ENCODE results near the gene PSMG3.

The PSMG3 gene

DNA sequence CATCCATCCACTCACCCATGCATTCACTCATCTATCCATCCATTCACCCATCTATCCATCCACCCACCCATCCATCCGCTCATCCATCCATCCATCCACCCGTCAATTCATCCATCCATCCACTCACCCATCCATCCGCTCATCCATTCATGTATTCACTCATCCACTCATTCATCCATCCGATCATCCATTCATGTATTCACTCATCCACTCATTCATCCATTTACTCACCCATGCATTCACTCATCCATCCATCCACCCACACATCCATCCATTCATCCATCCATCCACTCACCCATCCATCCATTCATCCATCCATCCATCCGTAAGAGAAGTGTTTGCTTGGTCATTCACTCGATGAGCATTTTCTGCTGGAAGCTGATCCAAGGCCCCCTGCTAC is 8.7 kb upstream of the PSMG3 start:
- no peak for DNase-seq

DNA sequence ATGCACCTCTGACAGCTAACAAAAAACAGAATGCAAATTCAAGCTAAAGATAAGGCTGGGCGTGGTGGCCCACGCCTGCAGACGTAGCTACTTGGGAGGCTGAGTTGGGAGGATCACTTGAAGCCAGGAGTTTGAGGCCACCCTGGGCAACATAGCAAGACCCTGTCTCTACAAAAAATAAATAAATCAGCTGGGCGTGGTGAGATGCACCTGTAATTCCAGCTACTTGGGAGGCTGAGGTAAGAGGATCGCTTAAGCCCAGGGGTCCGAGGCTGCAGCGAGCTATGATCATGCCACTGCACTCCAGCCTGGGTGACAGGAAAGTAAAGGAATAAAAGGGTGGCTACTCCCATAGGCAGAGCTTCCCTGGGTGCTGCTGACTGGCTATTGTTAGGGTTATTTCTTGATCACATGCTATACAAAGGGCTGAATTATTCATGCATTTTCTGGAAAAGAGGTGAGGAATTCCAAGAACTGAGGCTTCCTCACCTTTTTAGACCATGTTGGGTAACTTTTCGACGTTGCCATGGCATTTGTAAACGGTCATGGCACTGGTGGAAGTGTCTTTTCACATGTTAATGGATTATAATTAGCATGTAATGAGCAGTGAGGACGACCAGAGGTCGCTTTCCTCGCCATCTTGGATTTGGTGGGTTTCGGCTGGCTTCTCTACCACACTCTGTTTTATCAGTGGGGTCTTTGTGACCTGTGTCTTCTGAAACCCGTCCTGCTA is 6.9 kb upstream of the PSMG3 start:
- DNase-seq, result no peak

DNA sequence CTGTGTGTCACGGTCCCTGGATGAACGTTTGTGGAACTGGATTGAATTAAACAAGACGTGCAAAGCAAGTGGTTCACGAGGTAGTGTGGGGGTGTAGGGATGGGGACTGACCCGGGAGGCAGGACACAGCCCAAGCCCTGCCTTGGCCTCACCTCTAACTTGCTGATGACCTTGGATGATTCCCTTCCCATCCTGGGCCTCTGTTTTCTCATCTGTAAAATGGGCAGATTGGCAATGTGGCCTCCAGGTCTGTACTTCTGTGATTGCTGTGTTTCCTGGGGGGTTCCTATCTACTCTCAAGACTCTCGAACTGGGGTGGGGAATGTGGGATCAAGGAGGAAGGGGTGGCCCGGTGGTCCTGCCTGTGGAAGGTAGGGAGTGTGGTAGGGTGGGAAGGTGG is 6.0 kb upstream of the PSMG3 start:
- DNase-seq, result no peak

DNA sequence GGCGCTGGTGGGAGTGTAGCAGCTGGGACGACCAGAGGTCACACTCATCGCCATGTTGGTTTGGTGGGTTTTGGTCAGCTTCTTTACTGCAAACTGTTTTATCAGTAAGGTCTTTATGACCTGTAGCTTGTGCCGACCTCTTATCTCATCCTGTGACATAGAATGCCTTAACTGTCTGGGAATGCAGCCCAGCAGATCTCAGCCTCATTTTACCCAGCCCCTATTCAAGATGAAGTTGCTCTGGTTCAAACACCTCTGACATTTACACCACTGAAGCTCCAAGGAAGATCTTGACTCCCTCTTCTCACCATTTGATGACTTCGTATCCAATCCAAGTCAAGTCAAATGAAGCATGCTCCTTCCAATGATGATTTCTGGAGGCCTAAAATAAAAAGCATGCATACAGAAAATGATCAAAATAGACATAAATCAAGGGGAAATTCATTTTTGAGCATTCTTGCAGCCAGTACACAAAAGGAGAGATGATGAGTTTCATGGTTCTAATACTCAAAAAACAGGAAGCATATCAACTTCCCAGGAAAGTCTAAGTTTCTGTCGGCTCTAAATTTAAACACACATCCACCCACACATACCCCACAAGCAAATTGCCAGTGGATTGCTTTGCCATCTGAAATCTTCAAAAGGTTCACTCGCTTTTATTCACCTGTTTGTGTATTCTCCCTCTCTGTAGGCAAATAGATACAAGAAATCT is 2.4 kb upstream of the PSMG3 start:
- DNase-seq, result no peak

DNA sequence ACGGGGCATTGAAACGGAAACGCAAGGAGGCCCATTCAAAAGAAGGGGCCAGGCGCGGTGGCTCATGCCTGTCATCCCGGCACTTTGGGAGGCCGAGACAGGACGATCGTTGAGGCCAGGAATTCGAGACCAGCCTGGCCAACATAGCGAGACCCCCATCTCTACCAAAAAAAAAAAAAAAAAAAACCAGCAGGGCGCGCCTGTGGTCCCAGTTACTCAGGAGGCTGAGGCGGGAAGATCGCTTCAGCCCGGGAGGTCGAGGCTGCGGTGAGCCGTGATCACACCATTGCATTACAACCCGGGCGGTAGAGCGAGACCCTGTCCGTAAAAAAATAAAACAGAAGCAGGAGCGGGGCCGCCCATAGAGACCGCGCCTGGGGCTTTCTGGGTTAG is 396 bp downstream of the PSMG3 start:
- no peak for DNase-seq

DNA sequence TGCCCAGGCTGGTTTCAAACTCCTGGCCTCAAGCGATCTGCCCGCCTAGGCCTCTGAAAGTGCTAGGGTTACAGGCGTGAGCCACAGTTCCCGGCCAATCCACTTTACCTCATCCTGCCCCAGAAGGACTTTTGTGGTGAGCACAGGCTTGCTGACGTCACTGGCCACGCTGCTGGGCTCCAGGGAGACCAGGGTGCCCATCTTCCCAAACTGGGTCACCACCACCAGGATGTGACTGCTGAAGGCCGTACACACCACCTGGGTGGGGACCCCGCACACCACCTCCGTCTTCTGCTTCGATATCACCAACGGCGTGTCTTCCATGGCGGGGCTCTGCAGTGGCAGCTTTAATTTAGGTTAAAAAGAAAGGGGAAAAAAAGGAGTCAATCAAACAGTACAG is 816 bp downstream of the PSMG3 start:
- no peak for DNase-seq

DNA sequence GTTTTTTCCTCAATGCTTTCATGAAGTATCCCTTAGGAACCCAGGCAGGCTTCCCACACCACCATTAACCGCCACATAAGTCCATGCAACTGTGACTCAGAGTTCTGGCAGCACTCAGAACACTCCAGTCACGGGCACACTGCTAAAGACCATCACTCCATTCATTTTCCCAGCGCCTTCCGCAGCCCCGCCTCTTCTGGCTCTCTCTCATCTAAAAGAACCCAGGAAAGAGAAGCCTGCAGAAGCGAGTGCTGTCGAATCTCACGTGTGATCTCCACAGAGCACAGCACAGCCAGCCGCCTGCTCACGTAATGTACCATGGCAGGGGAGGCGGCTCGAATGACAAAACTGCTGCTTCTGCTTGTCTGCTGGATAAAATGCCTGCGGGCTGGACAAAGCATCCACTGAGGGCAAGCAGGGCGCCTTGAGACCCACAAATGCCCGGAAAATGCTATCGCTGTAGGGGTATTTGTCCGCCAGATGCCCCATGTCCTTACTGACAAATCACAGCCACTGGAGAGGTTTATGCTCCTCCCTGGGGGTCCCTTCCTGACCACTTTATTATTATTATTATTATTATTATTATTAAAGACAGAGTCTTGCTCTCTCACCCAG is 1.8 kb downstream of the PSMG3 start:
- DNase-seq, result no peak

DNA sequence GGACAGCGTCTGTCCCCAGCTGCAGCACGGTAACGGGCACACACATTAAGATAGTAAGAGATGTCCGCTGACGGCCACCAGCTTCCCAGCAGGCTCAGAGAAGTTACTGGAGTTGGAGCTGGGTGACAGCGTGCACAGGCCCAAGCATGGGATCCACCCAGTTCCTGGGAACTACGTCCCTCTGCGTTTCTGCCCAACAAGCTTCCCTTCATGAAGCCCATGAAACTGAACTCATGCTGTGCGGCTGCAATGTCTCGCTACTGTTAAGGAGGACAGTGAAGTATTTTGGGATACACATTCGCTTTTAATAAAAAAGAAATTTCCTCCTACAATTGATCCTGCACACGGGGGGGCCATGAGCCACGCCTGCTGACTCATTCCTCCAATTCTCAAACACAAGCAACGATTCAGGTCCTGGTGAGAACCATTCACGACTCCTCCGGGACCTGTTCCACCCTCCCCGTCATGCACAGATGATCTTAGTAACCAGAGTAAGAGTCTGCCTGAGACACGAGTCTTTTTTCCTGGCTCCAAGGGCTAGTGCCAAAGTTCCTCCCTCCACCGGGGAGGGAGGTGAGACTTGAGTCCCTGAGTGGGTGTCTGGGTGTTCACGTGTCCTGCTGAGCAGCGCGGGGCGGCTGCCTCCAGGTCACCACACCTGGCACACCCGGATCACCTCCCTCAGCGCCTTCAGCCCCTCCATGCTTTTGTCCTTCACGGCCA is 2.6 kb downstream of the PSMG3 start:
- DNase-seq, result no peak

DNA sequence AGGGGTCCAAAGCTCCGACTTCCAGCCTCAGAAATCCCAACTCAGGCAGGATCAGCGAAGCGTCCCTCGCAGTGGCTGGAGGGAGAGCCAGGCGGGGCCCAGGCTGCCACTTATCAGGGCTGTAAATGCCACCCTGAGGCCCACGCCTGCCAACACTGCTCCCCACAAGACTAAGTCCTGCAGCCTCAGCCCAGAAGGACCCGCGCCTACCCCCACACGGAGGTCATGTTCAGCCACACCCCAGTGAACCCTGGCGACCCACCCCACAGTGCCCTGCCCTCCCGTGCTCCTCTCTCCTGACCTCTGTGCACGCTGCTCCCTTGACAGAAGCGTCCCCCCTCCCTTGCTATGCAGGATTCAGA is 3.2 kb downstream of the PSMG3 start:
- DNase-seq, result no peak

DNA sequence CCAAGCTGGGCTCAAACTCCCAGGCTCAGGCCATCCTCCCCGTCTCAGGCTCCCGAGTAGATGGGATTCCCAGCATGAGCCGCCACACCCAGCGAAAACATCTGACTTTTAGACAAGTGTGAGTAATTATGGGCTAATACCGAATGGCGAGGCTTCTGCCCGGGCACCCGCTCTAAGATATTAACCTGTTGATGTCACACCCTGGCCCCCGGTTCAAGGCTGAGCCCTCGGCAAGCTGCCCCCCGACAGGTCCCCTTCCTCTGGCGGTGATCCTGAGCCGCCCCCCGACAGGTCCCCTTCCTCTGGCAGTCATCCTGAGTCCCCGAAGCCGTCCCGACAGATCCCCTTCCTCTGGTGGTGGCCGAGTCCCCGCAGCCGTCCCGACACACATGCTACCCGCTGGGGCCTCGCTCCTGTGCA is 5.2 kb downstream of the PSMG3 start:
- DNase-seq, result no peak

DNA sequence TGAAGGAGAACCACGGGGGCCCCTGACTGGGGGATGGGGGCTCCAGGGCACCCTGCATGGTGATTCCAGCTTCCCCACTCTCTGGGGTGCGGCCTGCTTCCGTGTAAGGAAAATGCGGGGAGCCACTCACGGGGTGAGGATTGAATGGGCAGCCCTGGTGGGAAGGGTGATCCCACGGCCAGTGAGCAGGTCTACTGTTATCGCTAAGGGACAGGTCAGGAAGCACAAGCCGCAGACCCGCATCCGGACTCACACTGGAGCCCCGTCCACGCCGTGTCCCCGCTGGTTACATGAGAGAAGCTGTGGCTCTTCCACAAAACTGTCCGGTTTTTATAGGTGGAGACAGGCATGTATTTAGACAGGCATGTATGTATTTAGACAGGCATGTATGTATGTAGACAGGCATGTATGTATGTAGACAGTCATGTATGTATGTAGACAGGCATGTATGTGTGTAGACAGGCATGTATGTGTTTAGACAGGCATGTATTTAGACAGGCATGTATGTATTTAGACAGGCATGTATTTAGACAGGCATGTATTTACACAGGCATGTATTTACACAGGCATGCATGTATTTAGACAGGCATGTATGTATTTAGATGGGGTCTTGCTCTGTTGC is 5.7 kb downstream of the PSMG3 start:
- DNase-seq, result no peak

DNA sequence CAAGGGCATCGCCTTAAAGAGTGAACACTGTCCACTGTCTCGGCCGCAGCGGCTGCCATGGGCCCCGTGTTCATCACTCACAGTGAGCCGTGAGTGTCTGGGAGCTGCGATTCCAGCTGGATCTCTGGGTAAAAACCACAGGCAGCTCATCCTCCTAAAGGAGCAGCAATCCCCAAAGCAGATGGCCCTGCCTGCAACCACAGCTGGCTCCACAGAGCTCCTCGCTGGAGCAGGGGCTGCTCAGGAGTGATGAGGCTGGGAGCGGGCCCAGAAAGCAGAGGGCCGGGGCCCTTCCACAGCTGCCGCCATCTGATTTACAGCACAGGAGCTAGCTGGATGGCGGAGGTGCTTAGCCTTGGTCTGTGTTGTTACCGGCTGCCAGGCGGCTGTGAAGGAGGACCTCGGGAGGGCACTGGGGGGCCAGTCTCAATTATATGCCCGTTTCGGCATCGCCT is 7.2 kb downstream of the PSMG3 start:
- DNase-seq, result no peak

DNA sequence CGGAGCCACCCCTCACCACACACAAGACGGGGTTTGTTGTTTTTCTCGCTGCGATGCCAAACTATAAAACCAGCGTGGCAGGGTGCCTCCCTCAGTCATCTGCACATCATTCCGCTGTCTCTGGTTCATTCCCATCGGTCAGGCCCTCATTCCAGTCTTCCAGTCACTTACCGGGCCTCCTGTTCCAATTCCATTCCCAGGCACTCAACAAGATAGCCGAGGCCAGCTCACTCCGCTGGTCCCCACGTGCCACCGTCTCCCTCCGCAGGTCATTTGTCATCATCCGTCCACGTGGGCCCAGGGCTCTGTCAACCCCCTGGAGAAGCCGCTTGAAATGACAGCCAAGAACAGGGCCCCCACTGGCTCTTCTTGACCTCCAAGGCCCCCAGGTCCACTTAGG is 7.7 kb downstream of the PSMG3 start:
- DNase-seq, result no peak

DNA sequence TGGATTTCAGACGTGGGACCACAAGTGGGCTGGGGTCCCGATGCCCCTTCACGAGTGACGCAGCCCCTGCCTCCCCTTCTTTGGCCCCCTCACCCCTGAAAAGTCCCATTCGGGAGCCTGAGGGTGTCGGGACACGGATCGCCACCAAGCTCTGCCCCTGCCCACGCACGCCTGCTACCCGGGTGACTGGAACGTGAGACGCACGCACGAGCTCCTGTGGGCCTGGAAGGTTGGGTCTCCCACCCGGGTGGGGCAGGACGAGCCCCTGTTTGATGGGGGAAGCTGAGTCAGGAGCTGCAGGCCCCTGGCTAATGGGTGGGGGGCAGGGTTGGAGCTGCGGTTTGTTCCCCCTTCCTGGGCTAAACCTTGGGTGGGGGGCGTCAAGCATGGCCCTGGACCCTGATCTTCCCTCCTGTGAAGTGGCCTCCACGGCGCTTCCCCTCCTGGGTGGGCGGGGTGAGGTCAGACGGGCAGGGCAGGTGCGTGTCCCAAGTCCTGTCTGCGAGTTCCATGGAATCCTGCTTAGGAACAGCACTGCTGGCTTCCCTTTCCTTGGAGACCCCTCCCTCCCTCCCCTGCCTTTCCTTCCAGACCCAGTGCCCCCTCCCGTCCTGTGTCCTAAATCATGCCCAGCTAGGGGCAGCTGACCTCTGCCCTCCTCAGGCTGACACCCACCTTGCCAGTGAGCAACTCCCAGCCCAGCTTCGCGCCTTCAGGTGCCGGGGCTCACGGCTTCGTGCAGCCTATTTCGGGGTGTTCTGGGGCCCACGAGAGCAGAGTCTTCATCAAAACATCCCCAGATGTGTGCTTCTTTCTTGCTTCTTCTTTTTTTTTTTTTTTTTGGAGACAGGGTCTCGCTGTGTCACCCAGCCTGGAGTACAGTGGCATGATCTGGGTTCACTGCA is 8.5 kb downstream of the PSMG3 start:
- no peak for DNase-seq

DNA sequence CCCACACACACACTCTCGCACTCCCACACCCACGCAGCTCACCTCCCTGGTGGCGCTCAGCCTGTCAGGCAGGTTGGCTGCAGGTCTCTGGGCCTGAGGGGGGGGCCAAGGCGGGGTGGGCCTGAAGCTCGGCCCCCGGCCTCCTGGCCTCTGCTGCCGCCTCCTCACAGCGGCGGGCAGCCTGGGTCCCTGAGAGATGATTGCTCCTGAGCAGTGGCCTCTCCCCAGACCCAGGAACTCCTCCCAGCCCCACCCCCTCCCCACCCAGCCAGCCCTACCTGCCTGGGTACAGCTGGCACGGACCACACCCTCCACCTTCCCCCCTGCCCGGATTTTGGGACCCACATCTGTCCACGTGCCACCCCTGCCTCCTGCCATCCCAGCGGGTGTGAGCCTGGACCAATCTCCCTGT is 9.2 kb downstream of the PSMG3 start:
- DNase-seq, result no peak

DNA sequence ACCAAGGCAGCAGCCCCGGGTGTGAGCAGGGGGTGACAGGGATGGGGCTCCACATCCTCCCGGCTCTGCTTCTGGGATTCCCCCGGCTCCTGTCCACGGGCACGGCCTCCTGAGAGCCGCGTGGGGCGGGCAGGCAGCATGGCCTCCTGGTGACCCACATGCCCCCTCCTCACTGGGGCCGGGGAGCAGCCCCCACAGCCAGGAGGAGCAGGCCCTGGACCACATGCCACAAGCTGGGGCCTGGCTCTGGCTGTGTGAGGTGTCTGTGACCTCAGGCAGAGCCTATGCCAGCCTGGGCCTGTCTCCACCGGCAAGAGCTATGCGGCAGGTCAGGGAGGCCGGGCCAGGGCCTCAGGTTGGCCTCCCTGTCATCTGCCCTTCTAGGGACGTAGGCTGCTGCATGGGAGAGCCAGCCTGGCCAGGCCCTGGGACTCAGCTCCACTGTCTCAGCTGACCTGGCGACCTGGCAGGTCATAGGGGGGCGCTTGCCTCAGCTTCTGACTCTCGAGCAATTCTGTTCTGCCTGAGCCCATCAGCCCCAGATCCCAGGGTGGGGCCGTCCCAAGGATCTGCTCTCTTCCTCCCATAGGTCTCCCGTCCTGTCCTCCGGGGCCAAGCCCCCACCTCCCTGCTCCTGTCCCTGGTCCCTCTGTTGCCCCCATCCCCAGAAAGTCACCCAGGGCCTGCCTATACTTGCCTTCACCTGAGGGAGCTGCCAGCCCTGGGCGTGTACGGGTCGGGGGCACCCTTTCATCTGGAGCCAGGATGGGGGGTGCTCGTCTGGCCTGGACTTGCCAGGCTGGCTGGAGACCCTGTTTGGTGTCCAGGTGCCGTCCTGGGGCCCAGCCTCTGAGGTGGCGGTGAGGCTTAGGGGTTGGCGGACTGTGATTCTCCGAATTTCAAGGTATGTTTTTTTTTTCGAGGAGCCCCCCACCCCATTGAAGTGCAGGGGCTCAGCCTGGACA is 9.9 kb downstream of the PSMG3 start:
- no peak for DNase-seq

DNA sequence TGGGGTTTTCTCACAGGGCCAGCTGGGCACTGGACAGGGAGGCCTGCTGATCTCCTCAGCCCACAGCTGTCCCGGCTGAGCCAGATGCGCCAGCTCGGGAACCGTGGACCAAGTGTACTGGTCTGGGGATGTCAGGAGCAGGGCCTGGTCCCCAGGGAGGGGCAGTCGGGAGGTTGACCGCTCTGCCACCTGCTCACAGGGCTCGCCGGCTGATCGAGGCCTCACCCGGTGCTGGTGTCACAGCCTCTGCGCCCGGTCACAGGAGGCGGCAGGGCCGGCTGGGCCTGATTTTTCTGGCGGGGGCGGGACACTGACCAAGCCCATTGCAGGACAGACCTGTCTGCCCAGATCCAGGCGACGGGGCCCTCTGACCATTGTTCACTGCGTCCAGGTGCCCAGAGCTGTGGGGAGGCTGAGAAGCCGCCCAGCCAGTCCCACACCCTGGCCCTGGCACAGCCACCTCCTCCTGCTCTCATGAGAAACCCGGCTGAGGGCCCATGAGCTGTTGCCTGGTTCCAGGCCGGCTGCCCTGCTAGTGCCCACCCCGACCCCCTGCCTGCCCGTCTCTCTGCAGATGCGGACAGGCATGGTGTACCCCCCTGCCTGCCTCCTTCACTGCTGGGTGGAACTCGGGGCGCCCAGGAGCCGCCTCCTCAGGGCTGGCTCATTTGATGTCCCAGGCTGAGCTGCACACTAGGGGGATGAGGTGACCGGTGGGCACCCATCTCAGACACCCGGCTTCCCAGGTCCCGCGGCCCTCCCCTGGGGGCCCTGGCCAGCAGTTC is 10.8 kb downstream of the PSMG3 start:
- DNase-seq, result no peak

DNA sequence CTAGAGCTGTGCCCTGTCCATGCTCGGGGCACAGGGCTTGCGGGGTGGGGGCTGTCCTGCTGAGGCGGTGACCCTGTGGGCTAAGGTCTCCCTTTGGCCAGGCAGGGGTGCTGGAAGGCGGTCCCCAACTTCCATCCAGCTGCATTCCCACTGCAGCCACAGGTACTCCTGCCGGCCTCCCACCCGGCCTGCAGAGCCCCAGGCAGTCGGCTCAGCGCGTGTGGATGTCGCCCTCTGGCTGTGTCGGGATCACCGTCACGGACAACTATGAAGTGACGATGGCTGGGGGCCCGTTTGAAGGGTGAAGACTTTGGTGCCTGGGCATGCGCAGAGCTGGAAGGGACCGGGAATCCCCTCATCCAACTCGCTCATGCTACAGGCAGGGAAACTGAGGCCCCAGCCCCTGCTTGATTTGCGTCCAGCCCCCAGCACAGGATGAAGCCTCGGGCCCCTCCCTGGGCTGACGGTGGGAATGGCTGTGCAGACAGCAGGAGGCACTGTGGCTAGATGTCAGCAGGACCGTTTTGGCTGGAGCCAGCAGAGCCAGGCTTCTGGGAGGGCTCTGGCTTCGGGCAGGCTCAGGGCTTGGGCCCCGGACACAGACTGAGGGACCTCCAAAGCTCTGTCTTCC is 11.5 kb downstream of the PSMG3 start:
- no peak for DNase-seq

DNA sequence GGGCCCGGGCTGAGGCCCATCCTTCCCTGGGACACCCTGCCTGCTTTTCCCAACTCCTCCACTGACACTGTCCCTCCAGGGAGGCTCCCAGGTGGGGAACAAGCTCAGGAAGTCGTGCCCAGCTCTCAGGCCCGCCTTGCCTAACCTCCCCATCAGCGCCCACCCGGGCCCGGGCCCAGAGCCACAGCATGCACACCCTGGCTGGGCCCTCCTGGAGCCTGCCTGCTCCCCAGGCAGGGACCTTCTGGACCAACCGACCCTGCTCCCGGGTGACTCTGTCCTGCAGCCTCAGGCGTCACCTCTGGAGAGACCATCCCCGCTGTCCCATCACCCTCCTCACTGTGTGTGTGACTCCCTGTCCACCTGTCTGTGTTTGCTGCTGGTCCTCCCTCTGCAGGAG is 12.1 kb downstream of the PSMG3 start:
- no peak for DNase-seq

DNA sequence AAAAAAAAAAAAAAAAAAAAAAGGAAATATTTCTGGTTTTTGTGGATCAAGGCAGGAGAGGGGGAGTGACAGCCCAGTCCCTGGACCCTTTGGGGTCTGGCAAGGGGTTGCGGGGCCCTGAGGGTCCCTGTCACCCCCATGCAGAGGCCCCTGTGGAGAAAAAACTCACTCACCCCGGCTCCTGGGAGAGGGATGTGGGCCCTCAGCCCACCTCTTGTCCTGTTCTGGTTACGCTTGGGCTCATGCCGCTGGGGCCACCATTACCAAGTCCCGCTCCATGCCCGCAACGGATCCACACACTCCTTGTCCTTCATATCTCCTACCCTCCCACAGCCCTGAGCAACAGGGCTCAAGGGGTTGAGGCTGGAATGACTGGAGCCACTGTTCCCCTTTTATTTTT is 12.8 kb downstream of the PSMG3 start:
- DNase-seq, result no peak
